SU-DHL-6 (cell line): ENCODE measurements around the gene FGB.

Experiments used
- H2AFZ ChIP-seq: fragments of 200-600 bp; sonication (generic); 2 replicates; pipeline ENCODE4 v1.6.1; 2014; ENCODE audit warnings: low read depth, mild to moderate bottlenecking, moderate library complexity, mixed read lengths, antibody characterized with exemption, low read length; ENCODE audit not compliant: severe bottlenecking
- H3F3A ChIP-seq: fragments of 200-600 bp; shearing (Covaris generic); 2 replicates; pipeline ENCODE4 v1.6.0; 2016; ENCODE audit warnings: antibody characterized with exemption, mild to moderate bottlenecking; ENCODE audit not compliant: insufficient read depth
- H3K27ac ChIP-seq: fragments of 200-600 bp; sonication (generic); 2 replicates; pipeline ENCODE4 v1.5.1; 2016; ENCODE audit warnings: low read depth, mild to moderate bottlenecking, low read length, moderate library complexity, mixed read lengths
- H3K27me3 ChIP-seq: fragments of 200-600 bp; sonication (generic), shearing (Covaris generic); 2 replicates; pipeline ENCODE4 v1.6.0; 2014; ENCODE audit warnings: mild to moderate bottlenecking, low read length
- H3K36me3 ChIP-seq: fragments of 200-600 bp; sonication (generic); 2 replicates; pipeline ENCODE4 v1.6.1; 2014; ENCODE audit warnings: mild to moderate bottlenecking, low read length, mixed read lengths
- H3K4me2 ChIP-seq: fragments of 300-600, 200-600 bp; shearing (Covaris generic), sonication (generic); 2 replicates; pipeline ENCODE4 v1.6.0; 2014; ENCODE audit warnings: low read length, low read depth, mild to moderate bottlenecking; ENCODE audit not compliant: poor library complexity, severe bottlenecking
- H3K4me3 ChIP-seq: fragments of 200-600 bp; sonication (generic); 2 replicates; pipeline ENCODE4 v1.5.1; 2014; ENCODE audit warnings: antibody characterized with exemption, low read length, mild to moderate bottlenecking, mixed read lengths; ENCODE audit not compliant: insufficient read depth, poor library complexity, severe bottlenecking
- H3K79me2 ChIP-seq: fragments of 200-600 bp; sonication (generic); 2 replicates; pipeline ENCODE4 v1.6.1; 2014; ENCODE audit warnings: mild to moderate bottlenecking, low read length, moderate library complexity; ENCODE audit not compliant: insufficient read depth
- H3K9ac ChIP-seq: fragments of 200-600 bp; sonication (generic); 2 replicates; pipeline ENCODE4 v1.7.0; 2014; ENCODE audit warnings: mild to moderate bottlenecking, low read length
- H3K9me2 ChIP-seq: fragments of 200-600 bp; sonication (generic); replicated peaks from 2 replicates; pipeline ENCODE4 v1.6.1; 2014; ENCODE audit warnings: low read length; ENCODE audit not compliant: insufficient read depth
- H3K9me3 ChIP-seq: fragments of 200-600 bp; sonication (generic); 2 replicates; pipeline ENCODE4 v1.6.1; 2014; ENCODE audit warnings: low read length, mixed read lengths; ENCODE audit not compliant: insufficient read depth
- H4K20me1 ChIP-seq: fragments of 200-600 bp; sonication (generic); 2 replicates; pipeline ENCODE4 v1.6.1; 2014; ENCODE audit warnings: low read depth, mild to moderate bottlenecking, antibody characterized with exemption, low read length, moderate library complexity, mixed read lengths
- CTCF ChIP-seq: fragments of 200-600 bp; sonication (generic); IDR thresholded peaks from one replicate; pipeline ENCODE4 v1.5.1; 2017; ENCODE audit warnings: antibody characterized with exemption, mild to moderate bottlenecking, low read length, moderate library complexity; ENCODE audit not compliant: insufficient read depth, poor library complexity, severe bottlenecking
- EZH2phosphoT487 ChIP-seq: fragments of 200-600 bp; sonication (generic), shearing (Covaris generic); conservative IDR thresholded peaks from 2 replicates; pipeline ENCODE4 v1.6.1; 2018; ENCODE audit warnings: mild to moderate bottlenecking, antibody characterized with exemption, low read length, moderate library complexity, mixed read lengths

The FGB gene

GRCh38 chr4:154612472-154613414, 49.9 kb downstream of the FGB start, which contains the start of gene FGG:
TSS of gene FGG (minus strand) at chr4:154612656. CDS start at chr4:154612609, 47 bp downstream.
- no peaks in the 10 kb centered on the region for H3K9me2 ChIP-seq
- H3K4me2 ChIP-seq, result no peak within 1 kb of the TSS
- H2AFZ ChIP-seq, result no peak within 1 kb of the TSS
- H3K9me3 ChIP-seq, result no peaks in the 10 kb centered on the region
- H3K9ac ChIP-seq, result no peak within 1 kb of the TSS
- no peaks in the 10 kb centered on the region for H4K20me1 ChIP-seq
- no peaks in the 10 kb centered on the region for H3K36me3 ChIP-seq
- H3K27ac ChIP-seq, result no peak within 1 kb of the TSS
- H3K27me3 ChIP-seq, result no peaks in the 10 kb centered on the region
- TF ChIP-seq EZH2phosphoT487 (no peak), CTCF (no peak)
- H3K79me2 ChIP-seq, result no peaks in the 10 kb centered on the region
- no peaks in the 10 kb centered on the region for H3F3A ChIP-seq
- H3K4me3 ChIP-seq, result no peak within 1 kb of the TSS

- H4K20me1 ChIP-seq, result no peaks in the 10 kb centered on the region
- TF ChIP-seq CTCF (no peak), EZH2phosphoT487 (no peak)
- H3K9me3 ChIP-seq, result no peaks in the 10 kb centered on the region
- no peak overlapping the region for H3K27ac ChIP-seq
- H3K9me2 ChIP-seq, result no peaks in the 10 kb centered on the region
- no peaks in the 10 kb centered on the region for H3K36me3 ChIP-seq
- no peak overlapping the region for H3K9ac ChIP-seq
- H3F3A ChIP-seq, result no peaks in the 10 kb centered on the region
- H3K27me3 ChIP-seq, result no peaks in the 10 kb centered on the region
- no peak overlapping the region for H3K4me3 ChIP-seq
- no peak overlapping the region for H3K4me2 ChIP-seq
- H3K79me2 ChIP-seq, result no peaks in the 10 kb centered on the region
- no peak overlapping the region for H2AFZ ChIP-seq
Measured at GRCh38 chr4:154614306-154614705, 51.5 kb downstream of the FGB start.

- no peak overlapping the region for H2AFZ ChIP-seq
- no peaks in the 10 kb centered on the region for H4K20me1 ChIP-seq
- no peaks in the 10 kb centered on the region for H3K79me2 ChIP-seq
- H3K9me3 ChIP-seq, result no peaks in the 10 kb centered on the region
- no peak overlapping the region for H3K27ac ChIP-seq
- H3K4me2 ChIP-seq, result no peak overlapping the region
- no peak overlapping the region for H3K9ac ChIP-seq
- H3K4me3 ChIP-seq, result no peak overlapping the region
- no peaks in the 10 kb centered on the region for H3F3A ChIP-seq
- H3K27me3 ChIP-seq, result no peaks in the 10 kb centered on the region
- TF ChIP-seq CTCF (no peak), EZH2phosphoT487 (no peak)
- H3K36me3 ChIP-seq, result no peaks in the 10 kb centered on the region
- no peaks in the 10 kb centered on the region for H3K9me2 ChIP-seq
Measured at GRCh38 chr4:154615211-154615610, 52.4 kb downstream of the FGB start.
